H9 (cell line): Measurements from ENCODE around the gene GRB2. TPM values are rescaled to one million over a fixed set of nuclear protein-coding genes. Genes with fewer than 3 reads are reported as not detected.

ENCODE experiments used
- DNase-seq: peaks from one replicate; pipeline ENCODE4 v3.0.0-alpha.2; 2017
- H2AFZ ChIP-seq: one replicate; pipeline ENCODE4 v1.6.1; 2013; ENCODE audit warnings: mild to moderate bottlenecking, low read length, control low read depth, moderate library complexity
- H2AK5ac ChIP-seq: 2 replicates; pipeline ENCODE4 v1.6.1; 2013; ENCODE audit warnings: low read length, control low read depth, mixed read lengths; ENCODE audit not compliant: insufficient read length
- H2BK120ac ChIP-seq: one replicate; pipeline ENCODE4 v1.6.1; 2013; ENCODE audit warnings: low read depth, mild to moderate bottlenecking, low read length, control low read depth, inconsistent platforms; ENCODE audit not compliant: poor library complexity, severe bottlenecking
- H2BK12ac ChIP-seq: 2 replicates; pipeline ENCODE4 v1.6.1; 2013; ENCODE audit warnings: low read length, control low read depth, mixed read lengths, low read depth; ENCODE audit not compliant: insufficient read length
- H2BK15ac ChIP-seq: 2 replicates; pipeline ENCODE4 v1.6.1; 2013; ENCODE audit warnings: low read depth, low read length, control low read depth
- H2BK20ac ChIP-seq: one replicate; pipeline ENCODE4 v1.6.1; 2013; ENCODE audit warnings: low read depth, mild to moderate bottlenecking, low read length, control low read depth, inconsistent platforms; ENCODE audit not compliant: poor library complexity, severe bottlenecking
- H2BK5ac ChIP-seq: 2 replicates; pipeline ENCODE4 v1.6.1; 2013; ENCODE audit warnings: low read length, control low read depth, mixed read lengths; ENCODE audit not compliant: insufficient read length
- H3K14ac ChIP-seq: 2 replicates; pipeline ENCODE4 v1.6.1; 2013; ENCODE audit warnings: low read length, control low read depth; ENCODE audit not compliant: insufficient read depth
- H3K18ac ChIP-seq: 2 replicates; pipeline ENCODE4 v1.6.1; 2013; ENCODE audit warnings: low read depth, mild to moderate bottlenecking, mixed read lengths, low read length, control low read depth; ENCODE audit not compliant: insufficient read length
- H3K23ac ChIP-seq: 2 replicates; pipeline ENCODE4 v1.6.1; 2013; ENCODE audit warnings: low read length, control low read depth, mixed read lengths, low read depth; ENCODE audit not compliant: insufficient read length
- H3K23me2 ChIP-seq: 2 replicates; pipeline ENCODE4 v1.6.1; 2013; ENCODE audit warnings: low read depth, mild to moderate bottlenecking, mixed read lengths, low read length, control low read depth; ENCODE audit not compliant: insufficient read length, poor library complexity, severe bottlenecking
- H3K27ac ChIP-seq: 2 replicates; pipeline ENCODE4 v1.5.1; 2013; ENCODE audit warnings: low read length, control low read depth, mixed read lengths, low read depth; ENCODE audit not compliant: insufficient read length
- H3K27me3 ChIP-seq: 2 replicates; pipeline ENCODE4 v1.6.1; 2013; ENCODE audit warnings: low read length, control low read depth, inconsistent platforms; ENCODE audit not compliant: insufficient read depth
- H3K4ac ChIP-seq: 2 replicates; pipeline ENCODE4 v1.6.1; 2013; ENCODE audit warnings: low read depth, mild to moderate bottlenecking, control low read depth, inconsistent platforms, low read length, moderate library complexity
- H3K4me1 ChIP-seq: 2 replicates; pipeline ENCODE4 v1.6.1; 2013; ENCODE audit warnings: low read length, control low read depth, inconsistent platforms; ENCODE audit not compliant: insufficient read depth
- H3K4me2 ChIP-seq: 2 replicates; pipeline ENCODE4 v1.6.1; 2013; ENCODE audit warnings: low read length, control low read depth, mixed read lengths; ENCODE audit not compliant: insufficient read length, insufficient read depth
- H3K56ac ChIP-seq: 2 replicates; pipeline ENCODE4 v1.6.1; 2013; ENCODE audit warnings: low read depth, mild to moderate bottlenecking, mixed read lengths, low read length, control low read depth; ENCODE audit not compliant: insufficient read length
- H3K79me1 ChIP-seq: 2 replicates; pipeline ENCODE4 v1.6.1; 2013; ENCODE audit warnings: low read depth, mild to moderate bottlenecking, moderate library complexity, low read length, control low read depth, inconsistent platforms; ENCODE audit not compliant: insufficient read depth, poor library complexity, severe bottlenecking
- H3K79me2 ChIP-seq: 2 replicates; pipeline ENCODE4 v1.6.1; 2013; ENCODE audit warnings: low read length, control low read depth, inconsistent platforms; ENCODE audit not compliant: insufficient read depth
- H3K9ac ChIP-seq: 2 replicates; pipeline ENCODE4 v1.6.1; 2013; ENCODE audit warnings: low read length, control low read depth, mixed read lengths; ENCODE audit not compliant: insufficient read length; ENCODE audit errors: extremely low read depth
- H3K9me3 ChIP-seq: one replicate; pipeline ENCODE4 v1.6.1; 2013; ENCODE audit warnings: low read depth, low read length, inconsistent platforms; ENCODE audit not compliant: control insufficient read depth
- H3T11ph ChIP-seq: one replicate; pipeline ENCODE4 v1.6.1; 2013; ENCODE audit warnings: mild to moderate bottlenecking, low read length, control low read depth, inconsistent platforms
- H4K20me1 ChIP-seq: one replicate; pipeline ENCODE4 v1.6.1; 2013; ENCODE audit not compliant: control insufficient read depth, insufficient read length, insufficient read depth
- H4K5ac ChIP-seq: 2 replicates; pipeline ENCODE4 v1.6.1; 2013; ENCODE audit warnings: low read depth, mild to moderate bottlenecking, mixed read lengths, low read length, control low read depth; ENCODE audit not compliant: insufficient read length
- H4K8ac ChIP-seq: replicated peaks from 2 replicates; pipeline ENCODE4 v1.6.1; 2013; ENCODE audit warnings: low read length, control low read depth, mixed read lengths, low read depth; ENCODE audit not compliant: insufficient read length
- H4K91ac ChIP-seq: 2 replicates; pipeline ENCODE4 v1.6.1; 2013; ENCODE audit warnings: low read depth, mild to moderate bottlenecking, moderate library complexity, mixed read lengths, low read length, control low read depth; ENCODE audit not compliant: insufficient read length
- H3K27ac Mint-ChIP-seq, 3 experiments: 2 replicates in 2 of 3; 3 replicates in 1 of 3; pipeline ENCODE4 v1.8.0; 2020 to 2021; ENCODE audit warnings: mixed read lengths in 3 of 3, mild to moderate bottlenecking in 1 of 3, moderate library complexity in 1 of 3
- H3K27me3 Mint-ChIP-seq: 2 replicates; pipeline ENCODE4 v1.8.0; 2021; ENCODE audit warnings: low read depth, mild to moderate bottlenecking, moderate library complexity, mixed read lengths
- H3K36me3 Mint-ChIP-seq, 3 experiments: 2 replicates in 2 of 3; 3 replicates in 1 of 3; pipeline ENCODE4 v1.8.0; 2020 to 2021; ENCODE audit warnings: low read depth in 3 of 3, mixed read lengths in 3 of 3; ENCODE audit not compliant: insufficient read depth in 1 of 3
- H3K4me1 Mint-ChIP-seq, 2 experiments: 2 replicates each; pipeline ENCODE4 v1.8.0; 2020; ENCODE audit warnings: mixed read lengths in 2 of 2
- H3K4me3 Mint-ChIP-seq, 2 experiments: 2 replicates in 1 of 2; 3 replicates in 1 of 2; pipeline ENCODE4 v1.8.0; 2020 to 2021; ENCODE audit warnings: mild to moderate bottlenecking in 2 of 2, mixed read lengths in 2 of 2, moderate library complexity in 1 of 2
- H3K9me3 Mint-ChIP-seq, 2 experiments: 2 replicates in 1 of 2; 3 replicates in 1 of 2; pipeline ENCODE4 v1.8.0; 2020; ENCODE audit warnings: mild to moderate bottlenecking in 2 of 2, mixed read lengths in 2 of 2, moderate library complexity in 1 of 2
- CTCF ChIP-seq: fragments of 200-600 bp; sonication (generic); conservative IDR thresholded peaks from 3 replicates; pipeline ENCODE4 v1.8.0; 2021; ENCODE audit warnings: antibody characterized with exemption, mild to moderate bottlenecking
- WGBS: extraction: QIAGEN DNeasy Blood & Tissue Kit; methylation state at CpG from one replicate; pipeline ENCODE4 v1.1.7; 2013; ENCODE audit warnings: missing lambda C conversion rate, low lambda C conversion rate, mixed read lengths; ENCODE audit not compliant: insufficient read length; ENCODE audit errors: extremely low coverage; 5-methylcytosine and 5-hydroxymethylcytosine counted together
- total RNA-seq: library from RNA; stranded (reverse); gene quantifications from 2 replicates; pipeline ENCODE4 v1.2.1, GENCODE V29; 2021

GRB2 gene
- total RNA-seq, 1 experiment from 2014 or later, result 91.7 TPM

- H3K27ac ChIP-seq, result no peak overlapping the region
- no peaks in the 10 kb centered on the region for H3K4me1 ChIP-seq
- H3K23ac ChIP-seq, result no peak overlapping the region
- no peak overlapping the region for H2BK5ac ChIP-seq
- no peak overlapping the region for H4K5ac ChIP-seq
- Mint-ChIP-seq H3K9me3 (no peaks in the 10 kb centered on the region), H3K27me3 (no peaks in the 10 kb centered on the region; the same call in 1 of the 2 replicates), H3K36me3 (no peaks in the 10 kb centered on the region), H3K4me1 (peaks cover 2 to 10% of the 10 kb centered on the region in 2 experiments; a peak in 1 of 4 replicates), H3K4me3 (no peak overlapping the region), H3K27ac (peak overlapping the region; percentile 34 to 49 (median 38); a peak in 3 of 7 replicates)
- no peak overlapping the region for H2BK120ac ChIP-seq
- H4K91ac ChIP-seq, result no peak overlapping the region
- H3K23me2 ChIP-seq, result no peaks in the 10 kb centered on the region
- no peak for TF ChIP-seq CTCF
- no peak overlapping the region for H3K4ac ChIP-seq
- H3K79me2 ChIP-seq, result no peaks in the 10 kb centered on the region
- H3T11ph ChIP-seq, result no peak overlapping the region
- no CpG with 5 or more reads among the region's 13 CpGs for WGBS
- no peaks in the 10 kb centered on the region for H3K9me3 ChIP-seq
- H3K9ac ChIP-seq, result no peak overlapping the region
- H3K79me1 ChIP-seq, result no peaks in the 10 kb centered on the region
- no peak overlapping the region for H2BK15ac ChIP-seq
- no peak overlapping the region for H4K8ac ChIP-seq
- H2AFZ ChIP-seq, result no peak overlapping the region
- H3K56ac ChIP-seq, result no peak overlapping the region
- no peaks in the 10 kb centered on the region for H4K20me1 ChIP-seq
- H3K4me2 ChIP-seq, result no peak overlapping the region
- no peak for DNase-seq
- no peak overlapping the region for H2AK5ac ChIP-seq
- no peaks in the 10 kb centered on the region for H3K27me3 ChIP-seq
- no peak overlapping the region for H3K18ac ChIP-seq
- no peak overlapping the region for H3K14ac ChIP-seq
- H2BK20ac ChIP-seq, result no peak overlapping the region
- H2BK12ac ChIP-seq, result no peak overlapping the region
These were observed 97.3 kb downstream of the GRB2 start for GRCh38 chr17:75307957-75308731.
